ENCODE results near the gene PPIL3. TPM values are rescaled to one million over a fixed set of nuclear protein-coding genes. Genes with fewer than 3 reads are reported as not detected.

Gene PPIL3
- total RNA-seq, 2 experiments from 2014 or later: 81.3 to 82.2 TPM

DNA sequence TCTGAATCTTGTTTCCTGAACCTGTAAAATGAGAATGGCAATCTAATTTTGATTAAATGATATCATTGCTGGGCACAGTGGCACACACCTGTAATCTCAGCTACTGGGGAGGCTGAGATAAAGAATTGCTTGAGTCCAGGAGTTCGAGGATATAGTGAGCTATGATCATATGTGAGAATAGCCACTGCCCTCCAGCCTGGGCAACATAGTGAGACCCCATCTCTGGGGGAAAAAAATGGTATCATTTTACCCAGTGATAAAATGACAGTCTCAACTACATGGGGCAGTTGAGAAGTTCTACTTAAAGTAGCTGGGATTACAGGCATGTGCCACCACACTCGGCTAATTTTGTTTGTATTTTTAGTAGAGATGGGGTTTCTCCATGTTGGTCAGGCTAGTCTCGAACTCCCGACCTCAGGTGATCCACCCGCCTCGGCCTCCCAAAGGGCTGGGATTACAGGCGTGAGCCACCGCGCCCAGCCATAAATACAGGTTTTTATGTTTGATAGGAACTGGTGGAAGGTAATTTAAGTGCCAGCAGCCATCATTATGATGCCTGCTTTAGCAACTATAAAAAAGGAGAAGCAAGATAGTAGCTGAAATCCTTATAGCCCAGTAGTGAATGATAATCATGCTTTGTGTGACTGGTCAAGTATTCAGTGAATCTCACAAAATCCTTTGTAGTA lies 60.2 kb downstream of the PPIL3 start:
- Mint-ChIP-seq H3K36me3 (ENCODE audit: low read depth) (peaks cover 4% of the 10 kb centered on the region), H3K27ac (no peak overlapping the region), H3K4me3 (no peak overlapping the region), H3K27me3 (ENCODE audit: low read depth) (no peaks in the 10 kb centered on the region), H3K4me1 (ENCODE audit: low read depth) (no peaks in the 10 kb centered on the region), H3K9me3 (no peaks in the 10 kb centered on the region)
- DNase-seq: no peak
- intact Hi-C loops (cut with micrococcal nuclease): no loop called here
- CTCF ChIA-PET: interaction anchor here (0.5 kb wide), 1 partner anchor 162 kb away, joined by 4 read pairs; no protein-coding TSS in a partner anchor

- intact Hi-C loops (cut with micrococcal nuclease): no loop called here
- no peak overlapping the region for H3K4me3 Mint-ChIP-seq
- no peak overlapping the region for H3K27ac Mint-ChIP-seq
- H3K4me1 Mint-ChIP-seq (ENCODE audit: low read depth): no peaks in the 10 kb centered on the region
- H3K36me3 Mint-ChIP-seq (ENCODE audit: low read depth): peaks cover 4% of the 10 kb centered on the region
- CTCF ChIA-PET: no interaction called here
- H3K9me3 Mint-ChIP-seq: no peaks in the 10 kb centered on the region
- no peaks in the 10 kb centered on the region for H3K27me3 Mint-ChIP-seq (ENCODE audit: low read depth)
- no peak for DNase-seq
These were observed 60.8 kb downstream of the PPIL3 start for GRCh38 chr2:200828104-200828503.

DNA sequence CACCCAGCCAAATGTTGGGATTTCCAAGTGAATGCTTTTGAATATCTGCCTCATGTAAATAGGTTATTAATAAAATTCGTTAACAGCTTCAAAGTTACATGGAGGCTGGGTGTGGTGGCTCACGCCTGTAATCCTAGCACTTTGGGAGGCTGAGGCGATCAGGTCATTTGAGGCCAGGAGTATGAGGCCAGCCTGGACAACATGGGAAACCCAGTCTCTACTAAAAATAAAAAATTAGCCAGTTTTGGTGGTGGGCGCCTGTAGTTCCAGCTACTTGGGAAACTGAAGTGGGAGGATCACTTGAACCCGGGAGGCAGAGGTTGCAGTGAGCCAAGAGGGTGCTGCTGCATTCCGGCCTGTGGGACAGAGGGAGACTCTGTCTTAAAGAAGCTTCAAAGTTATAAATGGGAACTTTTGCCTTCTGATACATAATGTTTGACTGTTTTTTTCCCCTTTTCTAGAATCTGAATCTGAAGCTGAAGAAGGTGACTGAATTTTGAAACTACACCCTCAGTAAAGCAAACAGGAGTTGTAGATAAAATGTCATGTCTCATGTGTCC lies 67.1 kb downstream of the PPIL3 start:
- Mint-ChIP-seq H3K27ac (peak overlapping the region; percentile 69), H3K36me3 (ENCODE audit: low read depth) (peaks cover 50% of the 10 kb centered on the region), H3K4me3 (no peak overlapping the region), H3K27me3 (ENCODE audit: low read depth) (no peaks in the 10 kb centered on the region), H3K4me1 (ENCODE audit: low read depth) (peaks cover 27% of the 10 kb centered on the region), H3K9me3 (no peaks in the 10 kb centered on the region)
- DNase-seq: no peak
- intact Hi-C loops (cut with micrococcal nuclease): no loop called here
- CTCF ChIA-PET: interaction anchor here (0.7 kb wide), 1 partner anchor 38 kb away, joined by 3 read pairs; no protein-coding TSS in a partner anchor

Other genes starting within 250 kb of the PPIL3 start
- gene BZW1, start 77.2 kb downstream of the PPIL3 start, total RNA-seq: 100 to 1,000 TPM; 423 to 442 TPM
- gene CLK1, start 24.4 kb downstream of the PPIL3 start, total RNA-seq: 100 to 1,000 TPM; 174 to 196 TPM
- gene NIF3L1, start 294 bp upstream of the PPIL3 start, total RNA-seq: 10 to 100 TPM; 31.6 to 33.3 TPM
- 10 to 100 TPM; 53.7 to 56.8 TPM for gene ORC2, start 74.6 kb upstream of the PPIL3 start, total RNA-seq
- gene HYCC2, start 182.6 kb upstream of the PPIL3 start, total RNA-seq: 10 to 100 TPM; 19.1 TPM
- gene NDUFB3, start 182.9 kb upstream of the PPIL3 start, total RNA-seq: 100 to 1,000 TPM; 159 to 162 TPM
- 100 to 1,000 TPM; 214 to 222 TPM for gene CFLAR, start 227.1 kb upstream of the PPIL3 start, total RNA-seq